CD4-positive, alpha-beta T cell treated with Interleukin-4 for 1 hour (primary cell): ENCODE data around the gene PPP2R3A.
"Not testable (repeated sequence)": the region's sequence is repeated elsewhere in the genome, so short reads cannot be mapped to it uniquely, and the experiment has no call there.

Source experiments
- DNase-seq, 2 donors: peaks; one replicate each; pipeline ENCODE4 v3.0.0-alpha.2; 2020 to 2022

The PPP2R3A gene

GRCh38 chr3:136105044-136105443 lies 139.5 kb downstream of the PPP2R3A start:
- no peak for DNase-seq

GRCh38 chr3:136106101-136106500 lies 140.6 kb downstream of the PPP2R3A start:
- DNase-seq: no peak

- DNase-seq: no peak
These were observed 144.0 kb downstream of the PPP2R3A start for GRCh38 chr3:136109499-136109898.

- no peak for DNase-seq
These were observed 145.0 kb downstream of the PPP2R3A start for GRCh38 chr3:136110481-136110880.

- no peak for DNase-seq
These were observed 148.9 kb downstream of the PPP2R3A start for GRCh38 chr3:136114421-136114820.

GRCh38 chr3:136119332-136119731 lies 153.8 kb downstream of the PPP2R3A start:
- not testable (repeated sequence) for DNase-seq

- DNase-seq: not testable (repeated sequence)
These were observed 154.3 kb downstream of the PPP2R3A start for GRCh38 chr3:136119783-136120182.

GRCh38 chr3:136120373-136121348 lies 155.1 kb downstream of the PPP2R3A start:
- DNase-seq: no peak

GRCh38 chr3:136122006-136122405 lies 156.5 kb downstream of the PPP2R3A start:
- no peak for DNase-seq

- not testable (repeated sequence) for DNase-seq
These were observed 166.1 kb downstream of the PPP2R3A start for GRCh38 chr3:136131647-136132046.

- DNase-seq: no peak
These were observed 168.6 kb downstream of the PPP2R3A start for GRCh38 chr3:136134091-136134490.

- no peak for DNase-seq
These were observed 169.7 kb downstream of the PPP2R3A start for GRCh38 chr3:136135039-136135802.

GRCh38 chr3:136136454-136136853 lies 170.9 kb downstream of the PPP2R3A start:
- no peak for DNase-seq

- no peak for DNase-seq
These were observed 175.8 kb downstream of the PPP2R3A start for GRCh38 chr3:136141291-136141785.

GRCh38 chr3:136141891-136142290 lies 176.4 kb downstream of the PPP2R3A start:
- no peak for DNase-seq

GRCh38 chr3:136142592-136142991 lies 177.1 kb downstream of the PPP2R3A start:
- DNase-seq: no peak

- DNase-seq: not testable (repeated sequence)
These were observed 178.9 kb downstream of the PPP2R3A start for GRCh38 chr3:136144397-136144796.

GRCh38 chr3:136146981-136147729 lies 181.6 kb downstream of the PPP2R3A start:
- no peak for DNase-seq

- no peak for DNase-seq
These were observed 184.1 kb downstream of the PPP2R3A start for GRCh38 chr3:136149667-136150066.

GRCh38 chr3:136151219-136151618 lies 185.7 kb downstream of the PPP2R3A start:
- no peak for DNase-seq

GRCh38 chr3:136152176-136152843 lies 186.8 kb downstream of the PPP2R3A start:
- no peak for DNase-seq

- DNase-seq: no peak
These were observed 187.4 kb downstream of the PPP2R3A start for GRCh38 chr3:136152963-136153362.
